ENCODE data around the gene ALDH4A1.

The ALDH4A1 gene

GRCh38 chr1:18923756-18924211 is 21.4 kb upstream of the ALDH4A1 start:
- Histone ChIP-seq H3K36me3 (no peaks in the 10 kb centered on the region), H3K27ac (no peak overlapping the region), H3K4me1 (ENCODE audit: control insufficient read depth in 1 of 2, insufficient read depth in 1 of 2, low read depth in 1 of 2, low read length in 1 of 2) (peaks cover 44% of the 10 kb centered on the region in 2 experiments), H3K4me3 (ENCODE audit: low read depth in 1 of 2, low read length in 1 of 2) (no peak overlapping the region), H3K9me3 (no peaks in the 10 kb centered on the region), H3K27me3 (peaks cover 49% of the 10 kb centered on the region)
- no peak for TF ChIP-seq CTCF (IDR thresholded peaks at IDR 0.05)

GRCh38 chr1:18922848-18923755 is 20.7 kb upstream of the ALDH4A1 start:
- no peaks in the 10 kb centered on the region for H3K9me3 ChIP-seq
- TF ChIP-seq CTCF (IDR thresholded peaks at IDR 0.05) = no peak
- no peak overlapping the region for H3K4me3 ChIP-seq (ENCODE audit: low read depth in 1 of 2, low read length in 1 of 2)
- no peaks in the 10 kb centered on the region for H3K36me3 ChIP-seq
- H3K27ac ChIP-seq = no peak overlapping the region
- peaks cover 42 to 44% of the 10 kb centered on the region in 2 experiments for H3K4me1 ChIP-seq (ENCODE audit: control insufficient read depth in 1 of 2, insufficient read depth in 1 of 2, low read depth in 1 of 2, low read length in 1 of 2)
- H3K27me3 ChIP-seq = peaks cover 42% of the 10 kb centered on the region

- Histone ChIP-seq H3K9me3 (no peaks in the 10 kb centered on the region), H3K4me3 (ENCODE audit: low read depth in 1 of 2, low read length in 1 of 2) (no peak overlapping the region), H3K27me3 (peaks cover 34% of the 10 kb centered on the region), H3K27ac (no peak overlapping the region), H3K4me1 (ENCODE audit: control insufficient read depth in 1 of 2, insufficient read depth in 1 of 2, low read depth in 1 of 2, low read length in 1 of 2) (peaks cover 35 to 37% of the 10 kb centered on the region in 2 experiments), H3K36me3 (no peaks in the 10 kb centered on the region)
- TF ChIP-seq CTCF (IDR thresholded peaks at IDR 0.05) = no peak
Observed at GRCh38 chr1:18922319-18922726, 20.0 kb upstream of the ALDH4A1 start.

GRCh38 chr1:18921516-18922251 is 19.3 kb upstream of the ALDH4A1 start:
- Histone ChIP-seq H3K4me1 (ENCODE audit: control insufficient read depth in 1 of 2, insufficient read depth in 1 of 2, low read depth in 1 of 2, low read length in 1 of 2) (peaks cover 28 to 34% of the 10 kb centered on the region in 2 experiments), H3K27ac (no peak overlapping the region), H3K27me3 (peaks cover 28% of the 10 kb centered on the region), H3K36me3 (no peaks in the 10 kb centered on the region), H3K4me3 (ENCODE audit: low read depth in 1 of 2, low read length in 1 of 2) (no peak overlapping the region), H3K9me3 (no peaks in the 10 kb centered on the region)
- no peak for TF ChIP-seq CTCF (IDR thresholded peaks at IDR 0.05)

GRCh38 chr1:18920931-18921330 is 18.6 kb upstream of the ALDH4A1 start:
- Histone ChIP-seq H3K4me1 (ENCODE audit: control insufficient read depth in 1 of 2, insufficient read depth in 1 of 2, low read depth in 1 of 2, low read length in 1 of 2) (peaks cover 25 to 31% of the 10 kb centered on the region in 2 experiments), H3K9me3 (no peaks in the 10 kb centered on the region), H3K27ac (no peak overlapping the region), H3K27me3 (peaks cover 21% of the 10 kb centered on the region), H3K4me3 (ENCODE audit: low read depth in 1 of 2, low read length in 1 of 2) (no peak overlapping the region), H3K36me3 (no peaks in the 10 kb centered on the region)
- TF ChIP-seq CTCF (IDR thresholded peaks at IDR 0.05) = no peak
